SW480 (cell line): ENCODE results near the gene MBOAT1.
A peak's percentile ranks its signal among the peaks of the same experiment; 100 is the strongest.
"Not testable (repeated sequence)": the region's sequence is repeated elsewhere in the genome, so short reads cannot be mapped to it uniquely, and the experiment has no call there.

Source experiments
- DNase-seq: peaks from one replicate; pipeline ENCODE4 v3.0.0-alpha.2; 2016; ENCODE audit warnings: low spot score

Gene MBOAT1

GRCh38 chr6:20212392-20213111 lies at the start of gene MBOAT1:
Gene MBOAT1, minus strand, starts transcription at chr6:20212469. Its CDS starts 235 bp downstream, at chr6:20212234.
- peak; percentile 88 for DNase-seq

DNA sequence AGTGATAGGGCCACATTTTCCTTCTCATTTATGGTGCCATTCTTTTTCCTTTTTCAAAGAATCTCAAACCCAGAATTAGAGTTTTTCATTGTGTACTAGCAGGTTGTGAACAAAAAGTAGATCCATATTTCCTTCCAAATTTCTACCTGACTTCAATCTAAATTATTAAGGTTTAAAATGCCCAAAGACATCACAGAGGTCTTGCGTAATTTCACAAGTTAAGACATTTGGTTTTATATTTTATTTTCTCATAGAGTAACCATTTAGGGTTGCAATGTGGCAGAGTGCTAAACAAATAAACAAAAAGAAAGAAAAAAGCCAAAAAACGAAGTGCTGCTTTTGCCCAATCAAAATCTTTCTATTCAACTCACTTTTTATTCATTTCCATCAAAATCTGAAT lies 49.4 kb upstream of the MBOAT1 start:
- no peak for DNase-seq

DNA sequence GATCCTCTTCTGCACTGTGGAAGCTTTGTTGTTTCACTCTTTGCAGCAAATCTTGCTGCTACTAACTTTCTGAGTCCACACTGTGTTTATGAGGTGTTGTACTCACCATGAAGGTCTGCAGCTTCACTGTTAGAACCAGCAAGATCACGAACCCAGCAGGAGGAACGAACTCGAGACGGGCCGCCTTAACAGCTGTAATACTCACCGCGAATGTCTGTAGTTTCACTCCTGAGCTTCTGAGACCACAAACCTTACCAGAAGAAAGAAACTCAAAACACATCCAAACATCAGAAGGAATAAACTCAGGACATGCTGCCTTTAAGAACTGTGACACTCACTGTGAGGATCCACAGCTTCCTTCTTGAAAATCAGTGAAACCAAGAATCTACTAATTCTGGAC lies 48.1 kb upstream of the MBOAT1 start:
- DNase-seq, result no peak

GRCh38 chr6:20259316-20260049 lies 47.2 kb upstream of the MBOAT1 start:
- DNase-seq, result no peak

GRCh38 chr6:20255428-20255827 lies 43.2 kb upstream of the MBOAT1 start:
- DNase-seq, result no peak

GRCh38 chr6:20254295-20254694 lies 42.0 kb upstream of the MBOAT1 start:
- DNase-seq, result no peak

GRCh38 chr6:20253021-20253420 lies 40.8 kb upstream of the MBOAT1 start:
- DNase-seq, result no peak

GRCh38 chr6:20252311-20252710 lies 40.0 kb upstream of the MBOAT1 start:
- DNase-seq, result no peak

DNA sequence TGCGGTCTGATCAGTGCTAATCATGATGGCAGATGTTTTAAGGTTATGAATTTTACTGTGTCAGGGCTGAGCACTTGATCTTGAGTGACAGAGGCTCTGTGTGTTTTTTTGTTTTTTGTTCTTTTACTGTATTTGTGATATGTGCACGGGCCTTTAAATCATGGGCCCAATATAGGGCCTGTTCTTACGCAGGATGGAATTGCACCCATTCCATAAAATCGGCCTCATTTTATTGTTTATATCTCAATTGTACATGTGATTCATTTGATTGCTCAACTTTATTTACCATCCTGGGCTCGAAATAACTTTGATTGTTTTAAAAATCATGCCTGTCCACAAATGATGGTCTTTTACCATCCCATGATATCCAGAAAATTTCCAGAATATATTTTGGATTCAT lies 39.3 kb upstream of the MBOAT1 start:
- no peak for DNase-seq

GRCh38 chr6:20246125-20246524 lies 33.9 kb upstream of the MBOAT1 start:
- DNase-seq, result no peak

- not testable (repeated sequence) for DNase-seq
Measured at GRCh38 chr6:20244807-20245681, 32.8 kb upstream of the MBOAT1 start.

GRCh38 chr6:20243288-20243687 lies 31.0 kb upstream of the MBOAT1 start:
- no peak for DNase-seq

DNA sequence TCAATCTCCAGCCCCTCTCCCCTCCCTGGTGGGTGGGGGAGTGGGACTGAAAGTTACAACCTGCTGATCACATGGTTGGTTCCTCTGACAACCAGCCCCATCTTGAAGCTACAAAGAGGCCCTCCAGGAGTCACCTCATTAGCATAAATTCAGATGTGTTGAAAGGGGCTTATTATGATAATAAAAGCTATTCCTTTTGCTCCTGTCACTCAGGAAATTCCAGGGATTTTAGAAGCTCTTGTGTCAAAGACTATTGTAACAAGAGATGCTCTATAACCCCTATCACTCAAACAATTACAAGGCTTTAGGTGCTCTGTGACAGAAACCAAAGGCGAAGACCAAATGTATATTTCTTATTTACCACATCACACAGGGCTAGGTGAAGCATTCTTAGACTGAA lies 30.1 kb upstream of the MBOAT1 start:
- no peak for DNase-seq

GRCh38 chr6:20241102-20241501 lies 28.8 kb upstream of the MBOAT1 start:
- no peak for DNase-seq

- DNase-seq, result peak; percentile 50
Measured at GRCh38 chr6:20238688-20239587, 26.7 kb upstream of the MBOAT1 start.

DNA sequence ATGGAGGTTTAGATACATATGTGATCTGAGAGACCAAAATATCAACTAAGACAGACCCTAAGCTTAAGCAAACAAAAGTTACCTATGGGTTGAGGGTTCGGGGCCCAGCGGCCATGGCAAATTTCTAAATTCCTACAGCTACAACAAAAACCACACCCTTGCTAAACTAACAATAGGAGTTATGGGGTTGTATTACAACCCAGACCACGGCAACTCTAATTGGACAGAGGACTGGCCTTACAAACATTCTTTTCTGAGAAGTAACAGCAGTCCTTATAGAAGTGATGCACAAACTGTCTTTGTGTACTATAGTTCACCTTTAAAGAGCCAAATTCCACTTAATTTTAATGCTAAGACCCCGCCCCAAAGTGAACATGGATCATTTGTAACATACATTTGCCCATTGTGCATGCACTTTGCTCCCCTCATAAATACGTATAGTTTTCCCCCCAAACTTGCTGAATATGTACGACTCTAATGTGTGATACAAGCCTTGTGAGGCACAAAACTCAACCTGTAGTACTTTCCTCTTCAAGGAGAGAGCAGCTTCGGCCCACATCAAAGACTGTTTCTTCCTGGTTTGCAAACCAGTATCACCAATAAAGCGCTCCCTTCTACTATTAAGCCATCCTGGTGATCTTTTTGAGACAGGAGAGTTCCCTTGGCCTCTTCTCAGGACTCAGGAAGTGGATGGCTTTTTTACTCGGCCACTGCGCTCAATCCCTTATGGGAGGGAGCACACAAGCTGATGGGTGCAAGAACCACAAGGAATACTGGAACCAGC lies 25.6 kb upstream of the MBOAT1 start:
- DNase-seq, result peak; percentile 55

- DNase-seq, result peak; percentile 51
Measured at GRCh38 chr6:20236909-20237600, 24.8 kb upstream of the MBOAT1 start.

GRCh38 chr6:20236344-20236743 lies 24.1 kb upstream of the MBOAT1 start:
- no peak for DNase-seq

- no peak for DNase-seq
Measured at GRCh38 chr6:20235041-20235440, 22.8 kb upstream of the MBOAT1 start.

- no peak for DNase-seq
Measured at GRCh38 chr6:20234136-20234535, 21.9 kb upstream of the MBOAT1 start.
